GM12801 (cell line): ENCODE measurements around the gene PCGF5.

Experiments used
- CTCF ChIP-seq: IDR thresholded peaks from one replicate; pipeline ENCODE4 v1.5.1; 2011; ENCODE audit warnings: control low read depth; ENCODE audit not compliant: insufficient read length; ENCODE audit errors: extremely low read depth

PCGF5 gene

GRCh38 chr10:91317541-91317940, 97.1 kb downstream of the PCGF5 start:
- no peak for TF ChIP-seq CTCF

GRCh38 chr10:91319336-91319735, 98.9 kb downstream of the PCGF5 start:
- no peak for TF ChIP-seq CTCF

DNA sequence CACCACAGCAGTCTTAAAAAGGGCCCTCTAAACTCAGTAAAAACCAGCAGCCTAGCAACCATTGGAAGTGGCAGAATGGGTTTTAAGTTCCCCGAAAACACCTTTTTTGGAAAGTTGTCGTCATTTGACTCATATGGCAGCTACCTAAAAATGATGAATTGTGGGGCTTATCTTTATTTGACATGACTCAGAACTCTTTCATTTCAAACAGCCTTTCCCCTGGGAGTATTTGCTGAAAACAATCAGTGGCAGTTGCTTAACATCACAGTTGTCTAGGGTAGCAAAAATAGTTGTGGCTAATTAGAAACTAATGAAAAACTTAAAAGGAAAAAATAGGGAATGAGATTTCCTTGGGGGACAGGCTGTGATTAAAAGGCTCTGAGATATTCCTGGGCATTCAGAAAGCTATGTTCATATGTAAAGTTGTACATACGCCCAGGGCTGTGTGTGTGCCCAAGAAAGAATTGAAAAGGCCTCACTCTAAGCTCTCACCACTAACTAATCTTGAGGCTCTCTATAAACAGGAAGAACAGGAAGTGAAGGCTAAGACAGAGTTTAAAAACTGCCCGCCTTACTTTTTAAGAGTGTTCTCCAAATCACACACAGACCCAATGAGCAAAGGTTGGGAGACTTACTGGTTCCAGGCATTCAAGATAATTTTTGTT, 108.0 kb downstream of the PCGF5 start:
- TF ChIP-seq CTCF: no peak
